Ishikawa (cell line): ENCODE data around the gene PDE3A.

Experiments
- CEBPB ChIP-seq: IDR thresholded peaks from 2 replicates; pipeline ENCODE4 v1.6.1; 2012
- CREB1 ChIP-seq: IDR thresholded peaks from 2 replicates; pipeline ENCODE4 v1.6.1; 2012; ENCODE audit warnings: low read depth
- EGR1 ChIP-seq: IDR thresholded peaks from 2 replicates; pipeline ENCODE4 v1.6.1; 2012
- EP300 ChIP-seq: IDR thresholded peaks from 2 replicates; pipeline ENCODE4 v1.6.1; 2012; ENCODE audit warnings: borderline replicate concordance
- FOXM1 ChIP-seq: IDR thresholded peaks from 2 replicates; pipeline ENCODE4 v1.6.1; 2012; ENCODE audit warnings: low read depth, borderline replicate concordance
- MAX ChIP-seq: IDR thresholded peaks from 2 replicates; pipeline ENCODE4 v1.6.1; 2012
- NFIC ChIP-seq: IDR thresholded peaks from 2 replicates; pipeline ENCODE4 v1.6.1; 2012
- RAD21 ChIP-seq: IDR thresholded peaks from 2 replicates; pipeline ENCODE4 v1.6.1; 2012; ENCODE audit warnings: low read depth
- REST ChIP-seq: IDR thresholded peaks from 2 replicates; pipeline ENCODE4 v1.6.1; 2012; ENCODE audit warnings: low read depth, mild to moderate bottlenecking
- TAF1 ChIP-seq: IDR thresholded peaks from 2 replicates; pipeline ENCODE4 v1.6.1; 2012; ENCODE audit warnings: low read depth, mild to moderate bottlenecking
- TCF12 ChIP-seq: IDR thresholded peaks from 2 replicates; pipeline ENCODE4 v1.6.1; 2012; ENCODE audit warnings: low read depth
- TEAD4 ChIP-seq: IDR thresholded peaks from 2 replicates; pipeline ENCODE4 v1.6.1; 2012
- USF1 ChIP-seq: IDR thresholded peaks from 2 replicates; pipeline ENCODE4 v1.6.1; 2012
- YY1 ChIP-seq: IDR thresholded peaks from 2 replicates; pipeline ENCODE4 v1.6.1; 2012; ENCODE audit warnings: low read depth
- ZBTB7A ChIP-seq: IDR thresholded peaks from 2 replicates; pipeline ENCODE4 v1.6.1; 2012; ENCODE audit warnings: low read depth

The PDE3A gene

GRCh38 chr12:20482491-20483054 lies 114.2 kb downstream of the PDE3A start:
- TF ChIP-seq USF1 (no peak), RAD21 (no peak), CEBPB (no peak), FOXM1 (no peak), TEAD4 (no peak), TCF12 (no peak), EGR1 (no peak), ZBTB7A (no peak), CREB1 (no peak), REST (no peak), NFIC (no peak), TAF1 (no peak)

- no peak for TF ChIP-seq CEBPB
- no peak for TF ChIP-seq TEAD4
- TF ChIP-seq EP300 = no peak
Observed at GRCh38 chr12:20483776-20484175, 115.4 kb downstream of the PDE3A start.

- TF ChIP-seq EP300 = no peak
- TF ChIP-seq REST = no peak
- TF ChIP-seq RAD21 = peak; percentile 27; the same call in 1 of the 2 replicates
- no peak for TF ChIP-seq EGR1
Observed at GRCh38 chr12:20486233-20486632, 117.9 kb downstream of the PDE3A start.

GRCh38 chr12:20487519-20487918 lies 119.2 kb downstream of the PDE3A start:
- TF ChIP-seq TEAD4 (no peak), RAD21 (no peak), YY1 (no peak), USF1 (no peak), NFIC (no peak), CEBPB (no peak), FOXM1 (no peak), REST (no peak), MAX (no peak), TAF1 (no peak), EGR1 (no peak), ZBTB7A (no peak), TCF12 (no peak), CREB1 (no peak)

GRCh38 chr12:20489645-20490044 lies 121.3 kb downstream of the PDE3A start:
- TF ChIP-seq NFIC = no peak

- TF ChIP-seq RAD21 = no peak
- no peak for TF ChIP-seq CEBPB
- TF ChIP-seq TAF1 = no peak
- no peak for TF ChIP-seq NFIC
- no peak for TF ChIP-seq USF1
- no peak for TF ChIP-seq MAX
- no peak for TF ChIP-seq EGR1
- no peak for TF ChIP-seq TEAD4
- TF ChIP-seq TCF12 = no peak
- TF ChIP-seq YY1 = no peak
- TF ChIP-seq ZBTB7A = no peak
- no peak for TF ChIP-seq REST
- TF ChIP-seq EP300 = no peak
- no peak for TF ChIP-seq FOXM1
- no peak for TF ChIP-seq CREB1
Observed at GRCh38 chr12:20490213-20490612, 121.9 kb downstream of the PDE3A start.
